ENCODE data around the gene CFAP47. TPM values are rescaled to one million over a fixed set of nuclear protein-coding genes. Genes with fewer than 3 reads are reported as not detected.
"Not testable (repeated sequence)": the region's sequence is repeated elsewhere in the genome, so short reads cannot be mapped to it uniquely, and the experiment has no call there.

CFAP47 gene
- polyA plus RNA-seq, 4 donors = 0.49 to 1.0 (median 0.70) TPM

GRCh38 chrX:36234840-36235528 lies 315.4 kb downstream of the CFAP47 start:
- DNase-seq (ENCODE audit: low read depth in 4 of 4, low spot score in 2 of 4) = not testable (repeated sequence)

GRCh38 chrX:36241397-36241796 lies 321.9 kb downstream of the CFAP47 start:
- DNase-seq (ENCODE audit: low read depth in 4 of 4, low spot score in 2 of 4) = no peak

GRCh38 chrX:36266155-36266554 lies 346.6 kb downstream of the CFAP47 start:
- no peak for DNase-seq (ENCODE audit: low read depth in 4 of 4, low spot score in 2 of 4)

GRCh38 chrX:36310136-36310535 lies 390.6 kb downstream of the CFAP47 start:
- no peak for DNase-seq (ENCODE audit: low read depth in 4 of 4, low spot score in 2 of 4)

- DNase-seq (ENCODE audit: low read depth in 4 of 4, low spot score in 2 of 4) = no peak
Observed at GRCh38 chrX:36314303-36314702, 394.8 kb downstream of the CFAP47 start.

- no peak for DNase-seq (ENCODE audit: low read depth in 4 of 4, low spot score in 2 of 4)
Observed at GRCh38 chrX:36334572-36334971, 415.0 kb downstream of the CFAP47 start.

GRCh38 chrX:36336751-36337150 lies 417.2 kb downstream of the CFAP47 start:
- no peak for DNase-seq (ENCODE audit: low read depth in 4 of 4, low spot score in 2 of 4)

- DNase-seq (ENCODE audit: low read depth in 4 of 4, low spot score in 2 of 4) = no peak
Observed at GRCh38 chrX:36344301-36344700, 424.8 kb downstream of the CFAP47 start.

- no peak for DNase-seq (ENCODE audit: low read depth in 4 of 4, low spot score in 2 of 4)
Observed at GRCh38 chrX:36348509-36348908, 429.0 kb downstream of the CFAP47 start.

- DNase-seq (ENCODE audit: low read depth in 4 of 4, low spot score in 2 of 4) = no peak
Observed at GRCh38 chrX:36357855-36358254, 438.3 kb downstream of the CFAP47 start.

GRCh38 chrX:36364262-36364661 lies 444.7 kb downstream of the CFAP47 start:
- no peak for DNase-seq (ENCODE audit: low read depth in 4 of 4, low spot score in 2 of 4)

GRCh38 chrX:36383495-36383894 lies 464.0 kb downstream of the CFAP47 start:
- DNase-seq (ENCODE audit: low read depth in 4 of 4, low spot score in 2 of 4) = no peak

- DNase-seq (ENCODE audit: low read depth in 4 of 4, low spot score in 2 of 4) = no peak
Observed at GRCh38 chrX:36388901-36389300, 469.4 kb downstream of the CFAP47 start.

- DNase-seq (ENCODE audit: low read depth in 4 of 4, low spot score in 2 of 4) = no peak
Observed at GRCh38 chrX:36401774-36402173, 482.2 kb downstream of the CFAP47 start.

GRCh38 chrX:36407836-36408235 lies 488.3 kb downstream of the CFAP47 start:
- DNase-seq (ENCODE audit: low read depth in 4 of 4, low spot score in 2 of 4) = no peak

- DNase-seq (ENCODE audit: low read depth in 4 of 4, low spot score in 2 of 4) = no peak
Observed at GRCh38 chrX:36414056-36414455, 494.5 kb downstream of the CFAP47 start.

- DNase-seq (ENCODE audit: low read depth in 4 of 4, low spot score in 2 of 4) = no peak
Observed at GRCh38 chrX:36422368-36422767, 502.8 kb downstream of the CFAP47 start.

GRCh38 chrX:36431819-36432218 lies 512.3 kb downstream of the CFAP47 start:
- DNase-seq (ENCODE audit: low read depth in 4 of 4, low spot score in 2 of 4) = no peak

GRCh38 chrX:36434522-36434921 lies 515.0 kb downstream of the CFAP47 start:
- DNase-seq (ENCODE audit: low read depth in 4 of 4, low spot score in 2 of 4) = no peak

Measured in left renal cortex interstitium (tissue), 4 donors.